ENCODE results near the gene ERBB4. TPM values are rescaled to one million over a fixed set of nuclear protein-coding genes. Genes with fewer than 3 reads are reported as not detected.

Gene ERBB4
- total RNA-seq, 1 experiment from 2014 or later = 0.04 TPM

DNA sequence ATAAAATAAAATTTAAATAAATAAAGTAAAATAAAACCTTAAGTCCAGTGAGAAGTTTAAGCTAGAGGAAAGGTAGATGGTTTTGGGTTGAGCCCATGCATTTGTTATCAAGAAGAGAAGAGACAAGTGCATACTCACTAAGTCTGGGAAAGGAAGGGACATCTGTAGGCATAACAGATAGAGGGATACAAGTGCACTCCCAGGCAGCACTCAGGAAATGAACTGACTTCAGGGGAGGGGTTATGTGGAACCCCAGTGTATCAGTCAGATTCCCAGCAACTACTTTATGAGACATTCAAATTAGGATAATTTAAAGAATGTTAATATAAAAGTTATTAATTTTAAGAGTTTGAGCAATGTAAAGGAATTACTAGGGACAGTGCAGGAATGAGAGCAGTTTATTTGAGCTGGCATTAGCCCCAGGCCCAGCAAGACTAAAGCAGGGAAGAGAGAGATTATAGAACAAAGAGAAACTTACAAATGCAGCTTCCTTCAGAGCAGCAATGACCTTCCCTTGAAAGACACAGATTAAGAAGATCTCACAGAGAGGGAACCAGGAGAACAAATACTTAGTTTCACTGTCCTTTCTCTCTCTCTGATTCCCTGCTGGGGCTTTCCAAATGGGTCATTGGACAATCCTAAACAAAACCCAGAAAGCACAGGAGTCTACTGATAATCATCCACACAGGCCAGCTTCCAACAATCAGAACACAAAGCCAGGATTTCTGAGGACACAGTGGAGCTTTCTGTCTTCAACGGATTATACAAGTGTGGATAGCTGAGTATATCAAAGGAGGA is 109.7 kb downstream of the ERBB4 start:
- peaks cover 3 to 5% (median 4%) of the 10 kb centered on the region in 3 experiments; a peak in 3 of 7 replicates for H3K36me3 Mint-ChIP-seq (ENCODE audit: insufficient read depth in 1 of 3, low read depth in 3 of 3)

More for the DNA sequence above, 109.7 kb downstream of the ERBB4 start:
- Histone ChIP-seq H2BK15ac (ENCODE audit: low read depth, low read length) (no peak overlapping the region), H4K5ac (ENCODE audit: insufficient read length, low read depth, low read length) (no peak overlapping the region), H4K91ac (ENCODE audit: insufficient read length, low read depth, low read length) (no peak overlapping the region), H3K9me3 (ENCODE audit: control insufficient read depth, low read depth, low read length) (no peaks in the 10 kb centered on the region), H3K4me1 (ENCODE audit: insufficient read depth, low read length) (peaks cover 2% of the 10 kb centered on the region; the same call in 1 of the 2 replicates), H4K8ac (replicated peaks; ENCODE audit: insufficient read length, low read depth, low read length) (no peak overlapping the region), H2AK5ac (ENCODE audit: insufficient read length, low read length) (no peak overlapping the region), H3K4me2 (ENCODE audit: insufficient read depth, insufficient read length, low read length) (peak overlapping the region; percentile 2), H3K23ac (ENCODE audit: insufficient read length, low read depth, low read length) (no peak overlapping the region), H3K14ac (ENCODE audit: insufficient read depth, low read length) (no peak overlapping the region), H3K18ac (ENCODE audit: insufficient read length, low read depth, low read length) (no peak overlapping the region), H4K20me1 (ENCODE audit: control insufficient read depth, insufficient read depth, insufficient read length) (no peaks in the 10 kb centered on the region), H2AFZ (ENCODE audit: low read length) (no peak overlapping the region), H2BK120ac (ENCODE audit: low read depth, low read length, poor library complexity, severe bottlenecking) (no peak overlapping the region), H3K27ac (ENCODE audit: insufficient read length, low read depth, low read length) (no peak overlapping the region), H3K23me2 (ENCODE audit: insufficient read length, low read depth, low read length, poor library complexity, severe bottlenecking) (no peaks in the 10 kb centered on the region), H3K79me2 (ENCODE audit: insufficient read depth, low read length) (no peaks in the 10 kb centered on the region), H3K27me3 (ENCODE audit: insufficient read depth, low read length) (no peaks in the 10 kb centered on the region), H3K4ac (ENCODE audit: low read depth, low read length) (no peak overlapping the region), H3K9ac (ENCODE audit: extremely low read depth, insufficient read length, low read length) (no peak overlapping the region), H3K79me1 (ENCODE audit: insufficient read depth, low read depth, low read length, poor library complexity, severe bottlenecking) (no peaks in the 10 kb centered on the region), H2BK12ac (ENCODE audit: insufficient read length, low read depth, low read length) (no peak overlapping the region), H2BK5ac (ENCODE audit: insufficient read length, low read length) (no peak overlapping the region), H3K56ac (ENCODE audit: insufficient read length, low read depth, low read length) (no peak overlapping the region), H2BK20ac (ENCODE audit: low read depth, low read length, poor library complexity, severe bottlenecking) (no peak overlapping the region), H3T11ph (ENCODE audit: low read length) (no peak overlapping the region)
- Mint-ChIP-seq H3K9me3 (peaks cover 0 to 4% of the 10 kb centered on the region in 2 experiments; a peak in 2 of 5 replicates), H3K27me3 (ENCODE audit: low read depth) (no peaks in the 10 kb centered on the region), H3K4me3 (peak overlapping the region in 1 of 2 experiments; percentile 20; a peak in 1 of 5 replicates), H3K27ac (peak overlapping the region; percentile 84 to 95 (median 93); a peak in 6 of 7 replicates), H3K4me1 (peaks cover 36 to 38% of the 10 kb centered on the region in 2 experiments)
- TF ChIP-seq, protein P1, sequence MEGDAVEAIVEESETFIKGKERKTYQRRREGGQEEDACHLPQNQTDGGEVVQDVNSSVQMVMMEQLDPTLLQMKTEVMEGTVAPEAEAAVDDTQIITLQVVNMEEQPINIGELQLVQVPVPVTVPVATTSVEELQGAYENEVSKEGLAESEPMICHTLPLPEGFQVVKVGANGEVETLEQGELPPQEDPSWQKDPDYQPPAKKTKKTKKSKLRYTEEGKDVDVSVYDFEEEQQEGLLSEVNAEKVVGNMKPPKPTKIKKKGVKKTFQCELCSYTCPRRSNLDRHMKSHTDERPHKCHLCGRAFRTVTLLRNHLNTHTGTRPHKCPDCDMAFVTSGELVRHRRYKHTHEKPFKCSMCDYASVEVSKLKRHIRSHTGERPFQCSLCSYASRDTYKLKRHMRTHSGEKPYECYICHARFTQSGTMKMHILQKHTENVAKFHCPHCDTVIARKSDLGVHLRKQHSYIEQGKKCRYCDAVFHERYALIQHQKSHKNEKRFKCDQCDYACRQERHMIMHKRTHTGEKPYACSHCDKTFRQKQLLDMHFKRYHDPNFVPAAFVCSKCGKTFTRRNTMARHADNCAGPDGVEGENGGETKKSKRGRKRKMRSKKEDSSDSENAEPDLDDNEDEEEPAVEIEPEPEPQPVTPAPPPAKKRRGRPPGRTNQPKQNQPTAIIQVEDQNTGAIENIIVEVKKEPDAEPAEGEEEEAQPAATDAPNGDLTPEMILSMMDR (conservative IDR thresholded peaks at IDR 0.05) = no peak
- DNase-seq = no peak
- no CpG with 5 or more reads among the region's 1 CpG for whole genome bisulfite sequencing (ENCODE audit: extremely low coverage, insufficient read length, low lambda C conversion rate)

Measured in H9 (cell line).